ENCODE data around the gene ATXN7L1. TPM values are rescaled to one million over a fixed set of nuclear protein-coding genes. Genes with fewer than 3 reads are reported as not detected.

The ATXN7L1 gene
- total RNA-seq, 1 donor from 2014 or later, result 12.9 TPM

DNA sequence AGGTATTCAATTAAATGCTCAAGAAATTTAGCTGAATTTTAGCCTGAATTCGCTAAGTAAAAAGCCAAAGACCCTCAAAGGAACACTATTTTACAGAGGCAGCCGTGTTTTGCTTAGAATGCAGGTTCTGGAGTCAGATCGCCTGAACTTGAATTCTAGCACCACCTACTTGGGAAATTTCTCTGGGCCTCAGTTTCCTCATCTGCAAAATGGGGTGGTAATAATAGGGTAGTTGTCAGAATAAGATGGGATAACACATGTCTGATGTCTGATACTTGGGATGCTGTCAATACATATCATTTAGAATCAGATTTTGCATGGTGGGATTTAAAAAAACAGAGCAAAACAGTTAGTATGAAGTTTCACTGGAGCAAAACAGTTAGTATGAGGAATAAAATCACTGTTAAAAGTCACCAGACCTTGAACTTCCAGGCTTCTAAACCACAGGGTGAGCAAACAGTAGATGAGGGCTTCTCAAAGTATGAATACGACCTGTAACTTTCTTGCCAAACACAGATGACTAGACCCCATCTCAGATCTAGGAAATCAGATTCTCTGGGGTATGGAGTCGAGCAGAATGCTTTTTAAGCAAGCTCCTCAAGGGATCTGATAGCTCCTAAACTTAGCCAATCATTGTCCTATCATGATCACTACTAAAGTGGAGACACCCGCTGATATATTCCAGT lies 75.4 kb downstream of the ATXN7L1 start:
- H3K27ac ChIP-seq, result no peak overlapping the region
- H3K27me3 ChIP-seq, result no peaks in the 10 kb centered on the region
- intact Hi-C loops (cut with DNase I), result no loop called here
- H3K4me3 ChIP-seq, result no peak overlapping the region
- H3K4me1 ChIP-seq, result peaks cover 6% of the 10 kb centered on the region
- TF ChIP-seq, protein P1, sequence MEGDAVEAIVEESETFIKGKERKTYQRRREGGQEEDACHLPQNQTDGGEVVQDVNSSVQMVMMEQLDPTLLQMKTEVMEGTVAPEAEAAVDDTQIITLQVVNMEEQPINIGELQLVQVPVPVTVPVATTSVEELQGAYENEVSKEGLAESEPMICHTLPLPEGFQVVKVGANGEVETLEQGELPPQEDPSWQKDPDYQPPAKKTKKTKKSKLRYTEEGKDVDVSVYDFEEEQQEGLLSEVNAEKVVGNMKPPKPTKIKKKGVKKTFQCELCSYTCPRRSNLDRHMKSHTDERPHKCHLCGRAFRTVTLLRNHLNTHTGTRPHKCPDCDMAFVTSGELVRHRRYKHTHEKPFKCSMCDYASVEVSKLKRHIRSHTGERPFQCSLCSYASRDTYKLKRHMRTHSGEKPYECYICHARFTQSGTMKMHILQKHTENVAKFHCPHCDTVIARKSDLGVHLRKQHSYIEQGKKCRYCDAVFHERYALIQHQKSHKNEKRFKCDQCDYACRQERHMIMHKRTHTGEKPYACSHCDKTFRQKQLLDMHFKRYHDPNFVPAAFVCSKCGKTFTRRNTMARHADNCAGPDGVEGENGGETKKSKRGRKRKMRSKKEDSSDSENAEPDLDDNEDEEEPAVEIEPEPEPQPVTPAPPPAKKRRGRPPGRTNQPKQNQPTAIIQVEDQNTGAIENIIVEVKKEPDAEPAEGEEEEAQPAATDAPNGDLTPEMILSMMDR (IDR thresholded peaks at IDR 0.05), result no peak
- H3K9me3 ChIP-seq, result no peaks in the 10 kb centered on the region
- ATAC-seq, result no peak
- no peaks in the 10 kb centered on the region for H3K36me3 ChIP-seq
- no peak for DNase-seq

DNA sequence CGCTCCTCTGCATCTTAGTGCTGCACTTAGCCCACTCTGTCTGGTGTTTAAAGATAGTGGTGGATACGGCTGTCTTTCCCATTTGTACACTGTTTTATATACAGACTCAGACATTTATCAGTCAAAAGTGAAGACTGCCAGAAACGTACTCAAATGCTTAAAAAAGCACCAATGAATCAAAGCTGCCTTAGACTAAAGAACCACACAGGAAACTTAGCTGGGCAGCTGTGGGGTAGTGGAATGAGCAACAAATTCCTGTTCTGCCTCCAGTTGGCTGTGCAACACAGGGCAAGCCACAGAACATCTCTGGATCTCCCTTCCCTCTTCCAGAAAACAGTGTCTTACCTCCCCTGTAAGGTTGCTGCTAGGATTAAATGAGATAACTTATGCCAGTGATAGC lies 76.0 kb downstream of the ATXN7L1 start:
- intact Hi-C loops (cut with DNase I), result no loop called here
- no peak for ATAC-seq

DNA sequence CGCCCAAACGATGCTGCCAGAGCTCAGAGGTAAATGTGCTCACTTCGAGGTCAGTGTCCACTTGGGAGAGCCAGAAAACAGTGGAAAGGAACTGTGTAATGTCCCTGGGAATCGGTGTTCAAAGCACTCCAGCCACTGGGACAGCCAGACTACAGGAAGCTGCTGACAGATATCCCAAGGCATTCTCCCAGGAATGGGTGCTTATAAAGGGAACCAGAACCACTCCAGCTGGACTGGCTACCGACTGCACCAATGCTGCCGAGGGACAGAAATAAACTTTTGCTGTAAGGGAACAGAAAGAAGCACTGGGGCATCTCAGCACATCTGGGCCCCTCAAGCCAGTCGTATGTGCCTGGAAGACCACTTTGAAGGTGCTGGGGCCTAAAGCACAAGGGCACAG lies 76.7 kb downstream of the ATXN7L1 start:
- Histone ChIP-seq H3K4me3 (no peak overlapping the region), H3K9me3 (no peaks in the 10 kb centered on the region), H3K36me3 (no peaks in the 10 kb centered on the region), H3K27me3 (no peaks in the 10 kb centered on the region), H3K4me1 (peaks cover 9% of the 10 kb centered on the region), H3K27ac (no peak overlapping the region)
- TF ChIP-seq, protein P1 (IDR thresholded peaks at IDR 0.05), result no peak
- ATAC-seq (no peak), DNase-seq (no peak)
- intact Hi-C loops (cut with DNase I), result no loop called here

More for the DNA sequence above, 76.0 kb downstream of the ATXN7L1 start:
- Histone ChIP-seq H3K4me1 (peaks cover 9% of the 10 kb centered on the region), H3K4me3 (no peak overlapping the region), H3K9me3 (no peaks in the 10 kb centered on the region), H3K36me3 (no peaks in the 10 kb centered on the region), H3K27ac (peak overlapping the region; percentile 30), H3K27me3 (no peaks in the 10 kb centered on the region)
- TF ChIP-seq, protein P1 (IDR thresholded peaks at IDR 0.05), result no peak
- no peak for DNase-seq

DNA sequence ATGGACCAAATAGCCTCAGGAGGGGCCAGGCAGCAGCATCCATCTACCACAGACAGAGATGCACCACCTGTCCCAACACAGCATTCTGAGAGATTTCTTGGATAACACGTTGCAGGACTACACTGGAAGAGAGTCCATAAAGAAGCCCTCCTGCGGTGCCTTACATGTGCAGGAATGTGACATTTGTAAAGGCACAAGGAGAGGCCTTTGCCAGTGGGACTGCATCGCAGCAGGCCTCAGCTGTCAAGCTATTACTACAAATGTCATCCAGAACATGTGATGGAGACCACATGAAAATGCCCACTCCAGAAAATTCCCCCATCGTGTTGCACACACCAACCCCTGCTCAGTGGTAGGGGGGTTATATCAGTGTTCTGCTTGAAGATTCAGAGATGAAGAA lies 77.4 kb downstream of the ATXN7L1 start:
- H3K4me1 ChIP-seq, result peaks cover 9% of the 10 kb centered on the region
- intact Hi-C loops (cut with DNase I), result no loop called here
- no peaks in the 10 kb centered on the region for H3K27me3 ChIP-seq
- no peaks in the 10 kb centered on the region for H3K9me3 ChIP-seq
- H3K27ac ChIP-seq, result no peak overlapping the region
- DNase-seq, result no peak
- no peak for ATAC-seq
- H3K36me3 ChIP-seq, result no peaks in the 10 kb centered on the region
- TF ChIP-seq, protein P1 (IDR thresholded peaks at IDR 0.05), result no peak
- H3K4me3 ChIP-seq, result no peak overlapping the region

DNA sequence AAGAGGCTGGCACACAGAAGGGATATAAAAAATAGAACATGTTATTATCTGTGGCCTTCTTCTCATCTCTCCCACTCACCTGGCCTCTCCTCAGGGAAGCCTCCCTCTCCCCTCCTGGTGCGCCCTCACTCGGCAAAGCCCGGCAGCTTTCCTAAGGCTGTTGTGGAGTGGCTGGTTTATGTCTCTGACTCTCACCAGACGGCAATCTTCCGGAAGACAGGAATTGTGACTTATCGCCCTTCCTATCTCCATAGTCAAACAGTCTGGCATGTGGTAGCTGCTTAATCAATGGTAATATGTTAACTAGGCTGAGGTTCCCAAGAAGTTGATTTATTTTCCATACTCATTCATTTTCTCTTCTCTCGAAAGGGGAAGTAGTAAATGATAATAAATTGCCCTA lies 78.7 kb downstream of the ATXN7L1 start:
- DNase-seq (no peak), ATAC-seq (no peak)
- no peaks in the 10 kb centered on the region for H3K36me3 ChIP-seq
- TF ChIP-seq, protein P1 (IDR thresholded peaks at IDR 0.05), result no peak
- peaks cover 9% of the 10 kb centered on the region for H3K4me1 ChIP-seq
- H3K4me3 ChIP-seq, result no peak overlapping the region
- no peaks in the 10 kb centered on the region for H3K27me3 ChIP-seq
- no peak overlapping the region for H3K27ac ChIP-seq
- no peaks in the 10 kb centered on the region for H3K9me3 ChIP-seq
- intact Hi-C loops (cut with DNase I), result no loop called here

DNA sequence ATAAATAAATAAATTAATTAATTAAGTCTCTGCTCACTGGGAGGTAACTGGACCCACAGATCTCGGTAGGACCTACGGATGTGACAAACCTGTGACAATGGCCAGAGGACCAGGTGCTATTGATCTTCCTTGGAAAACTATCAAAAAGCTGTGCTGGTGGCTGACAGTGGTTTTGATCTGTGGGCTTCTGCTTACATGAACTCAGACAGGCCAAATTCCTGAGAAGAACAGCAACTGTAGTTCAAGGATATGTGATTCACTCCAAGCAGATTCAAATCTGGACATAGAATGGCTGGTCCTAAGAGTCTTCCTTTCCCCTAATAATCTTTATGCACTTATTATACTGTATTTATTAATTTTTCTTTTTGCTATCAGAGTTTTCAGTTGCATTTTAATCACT lies 80.0 kb downstream of the ATXN7L1 start:
- intact Hi-C loops (cut with DNase I), result no loop called here
- TF ChIP-seq, protein P1 (IDR thresholded peaks at IDR 0.05), result no peak

More for the DNA sequence above, 80.0 kb downstream of the ATXN7L1 start:
- H3K9me3 ChIP-seq, result no peaks in the 10 kb centered on the region
- H3K27me3 ChIP-seq, result no peaks in the 10 kb centered on the region
- H3K4me3 ChIP-seq, result no peak overlapping the region
- ATAC-seq, result no peak
- H3K4me1 ChIP-seq, result peaks cover 9% of the 10 kb centered on the region
- no peaks in the 10 kb centered on the region for H3K36me3 ChIP-seq
- no peak for DNase-seq
- H3K27ac ChIP-seq, result no peak overlapping the region

Data from upper lobe of right lung (tissue), 1 donor.